Natural killer cell treated with Interleukin-12 subunit alpha and Interleukin-12 subunit beta and Interleukin-15 and Interleukin-18, amount 100 ng/mL, for 72 hours (primary cell): ENCODE data around the gene ACSS2. TPM values are rescaled to one million over a fixed set of nuclear protein-coding genes. Genes with fewer than 3 reads are reported as not detected.

Source experiments
- ATAC-seq, 2 donors: fragments of 150-1000 bp; cut with Tn5 transposase in 1 of 2; sonication (Bioruptor Pico), chemical (Tn5 transposase) in 1 of 2; 2 replicates each; pipeline ENCODE4 v1.10.0; 2021
- DNase-seq: peaks from one replicate; pipeline ENCODE4 v3.0.0; 2022; ENCODE audit warnings: low spot score
- H3K27ac Mint-ChIP-seq, 2 donors: 1 replicate in 1 of 2; 2 replicates in 1 of 2; pipeline ENCODE4 v1.8.0; 2022; ENCODE audit warnings: mixed read lengths in 2 of 2, mild to moderate bottlenecking in 1 of 2, moderate library complexity in 1 of 2
- H3K27me3 Mint-ChIP-seq, 2 donors: 1 replicate in 1 of 2; 2 replicates in 1 of 2; pipeline ENCODE4 v1.8.0; 2022; ENCODE audit warnings: mixed read lengths in 2 of 2
- H3K36me3 Mint-ChIP-seq: one replicate; pipeline ENCODE4 v1.8.0; 2022; ENCODE audit warnings: mixed read lengths
- H3K4me1 Mint-ChIP-seq, 2 donors: 1 replicate in 1 of 2; 2 replicates in 1 of 2; pipeline ENCODE4 v1.8.0; 2022; ENCODE audit warnings: low read depth in 2 of 2, mixed read lengths in 2 of 2, mild to moderate bottlenecking in 1 of 2
- H3K4me3 Mint-ChIP-seq: one replicate; pipeline ENCODE4 v1.8.0; 2022; ENCODE audit warnings: mixed read lengths
- H3K9me3 Mint-ChIP-seq: 2 replicates; pipeline ENCODE4 v1.8.0; 2022; ENCODE audit warnings: mixed read lengths
- total RNA-seq, 2 donors: library from RNA; stranded (reverse); gene quantifications; one replicate each; pipeline ENCODE4 v1.2.3, GENCODE V29; 2022

The ACSS2 gene
- total RNA-seq, 2 donors from 2014 or later: 2.4 to 13.4 TPM

GRCh38 chr20:34971561-34972235, 95.3 kb downstream of the ACSS2 start:
- ATAC-seq (no peak), DNase-seq (peak; percentile 38)
- Mint-ChIP-seq H3K4me1 (no peaks in the 10 kb centered on the region), H3K27ac (no peak overlapping the region), H3K36me3 (no peaks in the 10 kb centered on the region), H3K4me3 (no peak overlapping the region), H3K27me3 (peaks cover under 1 to 3% of the 10 kb centered on the region in 2 donors), H3K9me3 (no peaks in the 10 kb centered on the region)

GRCh38 chr20:34974246-34974645, 97.8 kb downstream of the ACSS2 start:
- peak; percentile 42 for DNase-seq
- Mint-ChIP-seq H3K27ac (no peak overlapping the region), H3K4me1 (no peaks in the 10 kb centered on the region)

DNA sequence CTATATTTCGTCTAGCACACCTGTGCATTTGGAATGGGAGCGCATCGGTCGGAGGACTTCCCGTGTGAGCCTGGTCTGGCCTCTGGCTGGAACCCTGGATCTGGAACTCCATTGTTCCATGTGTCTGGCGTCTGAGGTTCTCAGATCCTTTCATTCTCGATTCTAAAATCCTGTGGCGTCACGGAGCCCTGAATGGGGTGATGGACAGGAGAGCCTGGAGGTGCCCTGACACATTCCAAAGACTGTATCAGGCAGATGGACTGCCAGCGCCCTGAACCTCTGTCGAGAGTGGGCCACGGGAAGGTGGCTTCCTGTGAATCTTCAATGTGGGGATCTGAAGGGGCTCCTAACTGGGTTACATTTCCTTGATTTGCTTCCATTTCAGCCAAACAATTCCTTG, 99.9 kb downstream of the ACSS2 start:
- DNase-seq (peak; percentile 44), ATAC-seq (no peak)
- H3K27me3 Mint-ChIP-seq: peaks cover 7 to 11% of the 10 kb centered on the region in 2 donors
- no peak overlapping the region for H3K27ac Mint-ChIP-seq
- H3K9me3 Mint-ChIP-seq: no peaks in the 10 kb centered on the region
- no peaks in the 10 kb centered on the region for H3K36me3 Mint-ChIP-seq
- H3K4me1 Mint-ChIP-seq: no peaks in the 10 kb centered on the region
- H3K4me3 Mint-ChIP-seq: no peak overlapping the region

More at GRCh38 chr20:34974246-34974645, 97.8 kb downstream of the ACSS2 start:
- Mint-ChIP-seq H3K27me3 (peaks cover 7 to 11% of the 10 kb centered on the region in 2 donors), H3K9me3 (no peaks in the 10 kb centered on the region), H3K4me3 (no peak overlapping the region), H3K36me3 (no peaks in the 10 kb centered on the region)
- no peak for ATAC-seq

Other genes with a start within 250 kb of the ACSS2 start
- gene PIGU, start 199.5 kb upstream of the ACSS2 start, total RNA-seq: 10 to 100 TPM; 20.1 to 20.6 TPM
- 1 to 10 TPM; 3.0 to 4.3 TPM for gene TP53INP2, start 172.3 kb upstream of the ACSS2 start, total RNA-seq
- gene NCOA6, start 51.0 kb upstream of the ACSS2 start, total RNA-seq: 10 to 100 TPM; 24.7 to 30.7 TPM
- 1 to 10 TPM; 4.0 to 7.3 TPM for gene GGT7, start 3.8 kb upstream of the ACSS2 start, total RNA-seq
- 10 to 100 TPM; 53.3 to 71.3 TPM for gene GSS, start 79.2 kb downstream of the ACSS2 start, total RNA-seq
- gene MYH7B, start 79.3 kb downstream of the ACSS2 start, total RNA-seq: under 1 TPM in 1 of 2 donors, not detected in 1; 0.19 TPM
- gene TRPC4AP, start 216.2 kb downstream of the ACSS2 start, total RNA-seq: 10 to 100 TPM; 62.8 to 86.4 TPM